GM10248 (cell line): ENCODE measurements around the gene ADAM33.

Experiments
- CTCF ChIA-PET: fragments of 300-600 bp; sonication (Branson Sonifier 250); formaldehyde crosslinking; extraction: SDS; loops from one replicate; lab custom pipeline; 2021; ENCODE audit warnings: antibody characterized with exemption; lab: Yijun Ruan, JAX
- POLR2A ChIA-PET: fragments of 350-650 bp; sonication (Branson Sonifier 250); formaldehyde crosslinking; extraction: SDS; loops from one replicate; lab custom pipeline; 2020; ENCODE audit warnings: antibody characterized with exemption; lab: Yijun Ruan, JAX
- DNase-seq: peaks from one replicate; pipeline ENCODE4 v3.0.0; 2012; ENCODE audit errors: extremely low spot score
- CTCF ChIP-seq: IDR thresholded peaks from 2 replicates; pipeline ENCODE4 v1.5.1; 2012; ENCODE audit warnings: mild to moderate bottlenecking, low read depth; ENCODE audit errors: extremely low read depth, missing control alignments, control extremely low read depth

The ADAM33 gene

GRCh38 chr20:3640259-3640658, 41.6 kb downstream of the ADAM33 start:
- no peak for DNase-seq
- CTCF ChIA-PET, result interaction anchor here (1.3 kb wide), 1 partner anchor 37 kb away, joined by 4 read pairs; no protein-coding TSS in a partner anchor
- POLR2A ChIA-PET, result no interaction called here
- TF ChIP-seq CTCF, result no peak

GRCh38 chr20:3635346-3635745, 46.5 kb downstream of the ADAM33 start:
- TF ChIP-seq CTCF, result no peak
- CTCF ChIA-PET, result no interaction called here
- POLR2A ChIA-PET, result no interaction called here

DNA sequence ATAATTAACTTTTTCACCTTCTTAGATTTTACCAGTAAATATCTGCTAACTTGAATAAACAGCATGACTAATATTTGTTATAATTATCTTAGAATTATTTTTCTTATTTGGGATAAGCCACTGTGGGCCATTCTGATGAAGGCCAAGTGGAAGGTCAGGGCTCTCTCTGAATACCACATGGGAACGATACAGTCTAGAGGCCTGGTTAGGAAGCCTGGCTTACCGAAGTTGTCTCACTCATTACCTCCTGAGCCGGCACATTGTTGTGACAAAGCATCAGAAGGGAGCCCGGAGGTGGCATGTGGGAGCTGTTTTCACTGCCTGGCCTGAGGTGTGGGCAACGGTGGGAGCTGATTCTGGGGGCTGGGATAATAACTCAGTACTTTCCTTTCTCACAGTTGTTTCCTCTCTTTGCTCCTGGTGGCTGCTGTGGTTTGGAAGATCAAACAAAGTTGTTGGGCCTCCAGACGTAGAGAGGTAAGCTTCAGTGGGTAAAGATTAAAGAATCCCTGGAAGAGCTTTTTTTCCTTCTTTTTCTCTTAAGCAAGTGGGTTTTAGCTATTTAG, 47.8 kb downstream of the ADAM33 start:
- ChIA-PET CTCF (interaction anchor here (1.1 to 2.0 kb wide), 3 partner anchors 13 to 71 kb away, joined by 3 to 4 read pairs (median 4); no protein-coding TSS in a partner anchor), POLR2A (no interaction called here)
- no peak for DNase-seq

More at GRCh38 chr20:3635346-3635745, 46.5 kb downstream of the ADAM33 start:
- DNase-seq, result no peak

GRCh38 chr20:3632311-3633004, 49.4 kb downstream of the ADAM33 start:
- POLR2A ChIA-PET, result no interaction called here
- DNase-seq, result no peak

More for the DNA sequence above, 47.8 kb downstream of the ADAM33 start:
- TF ChIP-seq CTCF, result no peak

DNA sequence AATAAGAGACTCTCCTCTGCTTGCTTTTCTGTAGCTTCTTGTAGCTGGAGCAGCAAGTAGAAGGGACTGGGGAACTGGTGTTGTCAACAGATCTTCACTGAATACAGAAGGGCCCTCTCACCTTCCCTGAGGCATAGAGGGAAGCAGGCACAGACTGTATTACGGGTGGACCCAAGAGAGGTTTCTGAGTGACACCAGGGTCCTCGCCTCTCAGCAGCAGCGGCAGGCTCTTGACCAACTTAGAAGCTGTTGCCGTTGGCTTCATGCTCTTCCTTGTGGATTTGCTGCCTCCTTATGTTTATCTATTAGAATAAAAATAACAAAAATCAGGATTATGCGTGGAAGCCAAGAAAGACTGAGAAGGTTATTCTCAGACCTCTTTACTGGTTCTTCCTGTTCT, 50.3 kb downstream of the ADAM33 start:
- ChIA-PET CTCF (interaction anchor here (1.3 to 1.6 kb wide), 2 partner anchors 16 to 22 kb away, joined by 3 to 4 read pairs; no protein-coding TSS in a partner anchor), POLR2A (no interaction called here)
- no peak for TF ChIP-seq CTCF

More at GRCh38 chr20:3632311-3633004, 49.4 kb downstream of the ADAM33 start:
- CTCF ChIA-PET, result interaction anchor here (1.1 to 2.0 kb wide), 2 partner anchors 15 to 20 kb away, joined by 4 read pairs; no protein-coding TSS in a partner anchor
- TF ChIP-seq CTCF, result no peak

GRCh38 chr20:3630429-3630828, 51.4 kb downstream of the ADAM33 start:
- POLR2A ChIA-PET, result no interaction called here
- CTCF ChIA-PET, result interaction anchor here (0.8 to 1.8 kb wide), 6 partner anchors 9 to 67 kb away, joined by 3 to 6 read pairs (median 3); no protein-coding TSS in a partner anchor
- TF ChIP-seq CTCF, result no peak
- no peak for DNase-seq

More for the DNA sequence above, 50.3 kb downstream of the ADAM33 start:
- DNase-seq, result no peak
